ENCODE results near the gene SLC22A17. TPM values are rescaled to one million over a fixed set of nuclear protein-coding genes. Genes with fewer than 3 reads are reported as not detected.
A peak's percentile ranks its signal among the peaks of the same experiment; 100 is the strongest.

The SLC22A17 gene
- total RNA-seq, 4 donors from 2014 or later: 0.88 to 9.2 (median 3.3) TPM

GRCh38 chr14:23361763-23362162 lies 9.1 kb upstream of the SLC22A17 start:
- H3K27ac ChIP-seq: peak overlapping the region in 3 of 4 donors; percentile 13 to 52 (median 33)
- 60 to 62% methylated on average over 6 of the region's 6 CpGs for WGBS, 2 donors
- intact Hi-C loops (cut with DNase I): no loop called here
- H3K4me3 ChIP-seq: no peak overlapping the region
- peaks cover 0 to 40% (median 0%) of the 10 kb centered on the region in 4 donors for H3K27me3 ChIP-seq
- DNase-seq: no peak
- H3K36me3 ChIP-seq: peaks cover 5 to 40% (median 16%) of the 10 kb centered on the region in 3 donors
- H3K4me1 ChIP-seq: peaks cover 23 to 70% (median 27%) of the 10 kb centered on the region in 3 donors
- no peaks in the 10 kb centered on the region for H3K9me3 ChIP-seq
- TF ChIP-seq POLR2A (IDR thresholded peaks at IDR 0.05): no peak
- no peak for TF ChIP-seq CTCF (IDR thresholded peaks at IDR 0.05)

- Histone ChIP-seq H3K27ac (peak overlapping the region in 3 of 4 donors; percentile 13 to 39 (median 33)), H3K36me3 (peaks cover 5 to 45% (median 16%) of the 10 kb centered on the region in 3 donors), H3K9me3 (no peaks in the 10 kb centered on the region), H3K4me1 (peaks cover 20 to 66% (median 23%) of the 10 kb centered on the region in 3 donors), H3K27me3 (peaks cover 0 to 36% (median 0%) of the 10 kb centered on the region in 4 donors), H3K4me3 (no peak overlapping the region)
- intact Hi-C loops (cut with DNase I): no loop called here
- no peak for DNase-seq
- TF ChIP-seq CTCF (IDR thresholded peaks at IDR 0.05): no peak
- no peak for TF ChIP-seq POLR2A (IDR thresholded peaks at IDR 0.05)
Observed at GRCh38 chr14:23361320-23361719, 8.6 kb upstream of the SLC22A17 start.

GRCh38 chr14:23360496-23360895 lies 7.8 kb upstream of the SLC22A17 start:
- intact Hi-C loops (cut with DNase I): no loop called here
- Histone ChIP-seq H3K4me3 (no peak overlapping the region), H3K4me1 (peaks cover 16 to 57% (median 20%) of the 10 kb centered on the region in 3 donors), H3K9me3 (no peaks in the 10 kb centered on the region), H3K36me3 (peaks cover 5 to 49% (median 16%) of the 10 kb centered on the region in 3 donors), H3K27me3 (peaks cover 0 to 28% (median 0%) of the 10 kb centered on the region in 4 donors), H3K27ac (peak overlapping the region in 2 of 4 donors; percentile 39 to 49)
- 74 to 76% methylated on average over 5 to 8 of the region's 11 CpGs for WGBS, 2 donors
- TF ChIP-seq CTCF (IDR thresholded peaks at IDR 0.05): peak in 1 of 6 experiments; percentile 4
- no peak for TF ChIP-seq POLR2A (IDR thresholded peaks at IDR 0.05)
- DNase-seq: no peak

GRCh38 chr14:23359722-23360447 lies 7.2 kb upstream of the SLC22A17 start:
- TF ChIP-seq CTCF (IDR thresholded peaks at IDR 0.05) (no peak), POLR2A (IDR thresholded peaks at IDR 0.05) (no peak)
- Histone ChIP-seq H3K4me1 (peaks cover 16 to 51% (median 20%) of the 10 kb centered on the region in 3 donors), H3K36me3 (peaks cover 5 to 49% (median 16%) of the 10 kb centered on the region in 3 donors), H3K27ac (peak overlapping the region in 1 of 4 donors; percentile 49), H3K4me3 (no peak overlapping the region), H3K9me3 (no peaks in the 10 kb centered on the region), H3K27me3 (peaks cover 0 to 22% (median 0%) of the 10 kb centered on the region in 4 donors)
- WGBS, 2 donors: 81 to 84% methylated on average over 10 to 16 of the region's 22 CpGs
- intact Hi-C loops (cut with DNase I): no loop called here
- no peak for DNase-seq

- H3K9me3 ChIP-seq: no peaks in the 10 kb centered on the region
- peaks cover 16 to 44% (median 18%) of the 10 kb centered on the region in 3 donors for H3K4me1 ChIP-seq
- TF ChIP-seq CTCF (IDR thresholded peaks at IDR 0.05) (no peak), POLR2A (IDR thresholded peaks at IDR 0.05) (no peak)
- no peak overlapping the region for H3K27ac ChIP-seq
- 87% methylated on average over 4 of the region's 11 CpGs; no CpG with 5 or more reads in 1 of the 2 donors for WGBS, 2 donors
- peaks cover 5 to 49% (median 16%) of the 10 kb centered on the region in 3 donors for H3K36me3 ChIP-seq
- intact Hi-C loops (cut with DNase I): no loop called here
- H3K4me3 ChIP-seq: no peak overlapping the region
- DNase-seq: no peak
- H3K27me3 ChIP-seq: peaks cover 0 to 15% (median 0%) of the 10 kb centered on the region in 4 donors
Observed at GRCh38 chr14:23359167-23359626, 6.5 kb upstream of the SLC22A17 start.
